Tibial nerve (tissue), 4 donors: ENCODE data around the gene TP53AIP1. TPM values are rescaled to one million over a fixed set of nuclear protein-coding genes. Genes with fewer than 3 reads are reported as not detected.

ENCODE experiments used
- DNase-seq, 2 donors: peaks; one replicate each; pipeline ENCODE4 v3.0.0-alpha.2; 2019; ENCODE audit warnings: low spot score in 2 of 2
- H3K27ac ChIP-seq, 4 donors: fragments of 200-600 bp; sonication (generic) in 3 of 4; one replicate each; pipeline ENCODE4 v1.5.1; 2017 to 2019; ENCODE audit warnings: mild to moderate bottlenecking in 1 of 4
- H3K27me3 ChIP-seq, 2 donors: fragments of 200-600 bp; sonication (generic) in 1 of 2; one replicate each; pipeline versions ENCODE4 v1.5.1 to v1.6.0; 2017 to 2019
- H3K36me3 ChIP-seq, 3 donors: fragments of 200-600 bp; sonication (generic); one replicate each; pipeline ENCODE4 v1.5.1; 2018 to 2019
- H3K4me1 ChIP-seq, 4 donors: fragments of 200-600 bp; sonication (generic) in 3 of 4; one replicate each; pipeline ENCODE4 v1.5.1; 2017 to 2019
- H3K4me3 ChIP-seq, 4 donors: fragments of 200-600 bp; sonication (generic) in 3 of 4; one replicate each; pipeline ENCODE4 v1.5.1; 2017 to 2019; ENCODE audit warnings: mild to moderate bottlenecking in 1 of 4, moderate library complexity in 1 of 4
- H3K9me3 ChIP-seq, 4 donors: fragments of 200-600 bp; sonication (generic) in 3 of 4; one replicate each; pipeline ENCODE4 v1.5.1; 2017 to 2019
- CTCF ChIP-seq, 5 experiments: fragments of 200-600 bp in 3 of 5; fragments of 450-650 bp in 2 of 5; sonication (generic) in 3 of 5; IDR thresholded peaks; one replicate each; pipeline ENCODE4 v1.5.1; 2016 to 2019; ENCODE audit warnings: antibody characterized with exemption in 5 of 5, mild to moderate bottlenecking in 3 of 5, moderate library complexity in 2 of 5
- EP300 ChIP-seq, 2 donors: sonication (generic); formaldehyde crosslinking; IDR thresholded peaks; one replicate each; pipeline ENCODE4 v1.6.1; 2017; ENCODE audit warnings: antibody characterized with exemption in 2 of 2, mild to moderate bottlenecking in 1 of 2
- POLR2A ChIP-seq, 2 donors: fragments of 450-650 bp; IDR thresholded peaks; one replicate each; pipeline ENCODE4 v1.6.1; 2017; ENCODE audit warnings: antibody characterized with exemption in 2 of 2, mild to moderate bottlenecking in 2 of 2, moderate library complexity in 2 of 2
- WGBS, 2 donors: methylation state at CpG; one replicate each; pipeline ENCODE4 v1.1.5; 2018; 5-methylcytosine and 5-hydroxymethylcytosine counted together
- total RNA-seq, 4 donors: library from RNA; depleted of rRNA; stranded (reverse); fragments of >200 nt; gene quantifications; one replicate each; pipeline ENCODE4 v1.1.0, GENCODE V29; 2016

Gene TP53AIP1
- total RNA-seq, 4 donors from 2014 or later: not detected

- H3K27me3 ChIP-seq: no peaks in the 10 kb centered on the region
- WGBS, 2 donors: 92 to 95% methylated on average over 13 of the region's 13 CpGs
- TF ChIP-seq POLR2A (IDR thresholded peaks at IDR 0.05) (no peak), CTCF (IDR thresholded peaks at IDR 0.05) (no peak), EP300 (IDR thresholded peaks at IDR 0.05) (no peak)
- DNase-seq: no peak
- H3K27ac ChIP-seq: no peak overlapping the region
- peaks cover 0 to 1% (median 0%) of the 10 kb centered on the region in 4 donors for H3K4me1 ChIP-seq
- H3K4me3 ChIP-seq: no peak overlapping the region
- H3K9me3 ChIP-seq: no peaks in the 10 kb centered on the region
- H3K36me3 ChIP-seq: peaks cover 0 to 70% (median 0%) of the 10 kb centered on the region in 3 donors
Observed at GRCh38 chr11:128970598-128971190, 28.0 kb upstream of the TP53AIP1 start.

GRCh38 chr11:128968916-128969315, 26.2 kb upstream of the TP53AIP1 start:
- no peaks in the 10 kb centered on the region for H3K27me3 ChIP-seq
- TF ChIP-seq POLR2A (IDR thresholded peaks at IDR 0.05): no peak
- no peak for TF ChIP-seq CTCF (IDR thresholded peaks at IDR 0.05)
- TF ChIP-seq EP300 (IDR thresholded peaks at IDR 0.05): no peak
- H3K9me3 ChIP-seq: no peaks in the 10 kb centered on the region
- DNase-seq: no peak
- WGBS, 2 donors: 91 to 93% methylated on average over 9 of the region's 9 CpGs
- no peak overlapping the region for H3K4me3 ChIP-seq
- H3K27ac ChIP-seq: no peak overlapping the region
- H3K36me3 ChIP-seq: peaks cover 0 to 58% (median 0%) of the 10 kb centered on the region in 3 donors
- peaks cover 0 to 4% (median 0%) of the 10 kb centered on the region in 4 donors for H3K4me1 ChIP-seq

GRCh38 chr11:128967578-128967977, 24.9 kb upstream of the TP53AIP1 start:
- H3K36me3 ChIP-seq: peaks cover 0 to 49% (median 0%) of the 10 kb centered on the region in 3 donors
- H3K27ac ChIP-seq: no peak overlapping the region
- no peak for DNase-seq
- TF ChIP-seq EP300 (IDR thresholded peaks at IDR 0.05): no peak
- TF ChIP-seq CTCF (IDR thresholded peaks at IDR 0.05): no peak
- TF ChIP-seq POLR2A (IDR thresholded peaks at IDR 0.05): no peak
- no peaks in the 10 kb centered on the region for H3K9me3 ChIP-seq
- no peak overlapping the region for H3K4me3 ChIP-seq
- peaks cover 0 to 4% (median 0%) of the 10 kb centered on the region in 4 donors for H3K4me1 ChIP-seq
- H3K27me3 ChIP-seq: no peaks in the 10 kb centered on the region
- WGBS, 2 donors: 75 to 84% methylated on average over 6 of the region's 6 CpGs

GRCh38 chr11:128965485-128965884, 22.8 kb upstream of the TP53AIP1 start:
- H3K27me3 ChIP-seq: no peaks in the 10 kb centered on the region
- H3K36me3 ChIP-seq: peaks cover 0 to 28% (median 0%) of the 10 kb centered on the region in 3 donors
- H3K9me3 ChIP-seq: no peaks in the 10 kb centered on the region
- DNase-seq: no peak
- H3K4me1 ChIP-seq: peaks cover 0 to 4% (median 0%) of the 10 kb centered on the region in 4 donors
- no peak overlapping the region for H3K4me3 ChIP-seq
- TF ChIP-seq POLR2A (IDR thresholded peaks at IDR 0.05): no peak
- TF ChIP-seq EP300 (IDR thresholded peaks at IDR 0.05): no peak
- no peak for TF ChIP-seq CTCF (IDR thresholded peaks at IDR 0.05)
- no peak overlapping the region for H3K27ac ChIP-seq
- WGBS, 2 donors: 55 to 57% methylated on average over 4 of the region's 4 CpGs

GRCh38 chr11:128964463-128964930, 21.8 kb upstream of the TP53AIP1 start:
- H3K27me3 ChIP-seq: no peaks in the 10 kb centered on the region
- H3K4me1 ChIP-seq: peaks cover 0 to 4% (median 0%) of the 10 kb centered on the region in 4 donors
- no peak overlapping the region for H3K27ac ChIP-seq
- TF ChIP-seq POLR2A (IDR thresholded peaks at IDR 0.05) (no peak), CTCF (IDR thresholded peaks at IDR 0.05) (no peak), EP300 (IDR thresholded peaks at IDR 0.05) (no peak)
- no peak overlapping the region for H3K4me3 ChIP-seq
- H3K36me3 ChIP-seq: peaks cover 0 to 18% (median 0%) of the 10 kb centered on the region in 3 donors
- DNase-seq: no peak
- no peaks in the 10 kb centered on the region for H3K9me3 ChIP-seq
- WGBS, 2 donors: 75 to 82% methylated on average over 7 of the region's 7 CpGs
